Measurements from ENCODE around the gene KDM4F.

KDM4F gene

GRCh38 chr11:95066716-95067038 lies 17.5 kb downstream of the KDM4F start, which contains the start of gene SRSF8:
Gene SRSF8, plus strand, starts transcription at chr11:95066919. Its CDS starts 308 bp downstream, at chr11:95067227.
- DNase-seq, result peak in 1 of 3 experiments; percentile 95

- peak; percentile 63 to 96 (median 95) for DNase-seq
These were observed 18.0 kb downstream of the KDM4F start for GRCh38 chr11:95067039-95067840.

GRCh38 chr11:95067841-95068219 lies 18.6 kb downstream of the KDM4F start:
- peak in 1 of 3 experiments; percentile 30 for DNase-seq

DNA sequence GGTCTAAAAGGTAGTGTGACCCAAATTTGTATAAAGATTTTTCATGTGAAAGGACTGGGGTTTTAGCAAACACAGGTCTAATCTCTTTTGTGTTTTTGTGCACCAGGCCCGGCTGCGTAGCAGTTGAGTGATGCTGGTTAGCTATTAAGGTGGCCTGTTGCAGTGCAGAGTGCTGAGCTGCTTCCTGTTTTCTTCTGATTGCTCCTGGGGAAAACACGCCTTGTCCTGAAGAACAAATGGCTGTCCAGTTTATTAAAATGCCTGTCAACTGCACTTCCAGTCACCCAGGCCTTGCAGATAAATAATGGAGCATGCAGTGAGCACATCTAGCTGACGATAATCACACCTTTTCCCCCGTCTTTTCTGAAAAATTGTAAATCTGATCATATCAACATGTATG lies 19.3 kb downstream of the KDM4F start:
- peak; percentile 77 to 98 (median 81) for DNase-seq

DNA sequence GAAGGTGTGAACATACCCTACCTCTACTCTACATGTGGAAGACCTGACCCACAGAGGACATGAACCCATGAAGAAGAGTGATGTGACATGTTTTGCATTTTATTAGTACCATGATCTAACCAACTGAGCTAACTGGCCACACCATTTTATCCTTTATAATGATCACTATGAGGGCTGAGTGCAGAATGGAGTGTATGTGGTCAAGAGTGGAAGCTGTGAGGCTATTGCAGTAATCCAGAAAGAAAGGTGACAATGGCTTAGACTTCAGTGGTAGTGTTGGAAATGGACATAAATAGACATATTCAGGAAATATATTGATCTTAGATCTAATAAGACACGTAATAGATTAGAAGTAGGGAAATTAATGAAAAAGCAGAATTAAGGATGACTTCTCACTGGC lies 21.2 kb downstream of the KDM4F start:
- no peak for DNase-seq

DNA sequence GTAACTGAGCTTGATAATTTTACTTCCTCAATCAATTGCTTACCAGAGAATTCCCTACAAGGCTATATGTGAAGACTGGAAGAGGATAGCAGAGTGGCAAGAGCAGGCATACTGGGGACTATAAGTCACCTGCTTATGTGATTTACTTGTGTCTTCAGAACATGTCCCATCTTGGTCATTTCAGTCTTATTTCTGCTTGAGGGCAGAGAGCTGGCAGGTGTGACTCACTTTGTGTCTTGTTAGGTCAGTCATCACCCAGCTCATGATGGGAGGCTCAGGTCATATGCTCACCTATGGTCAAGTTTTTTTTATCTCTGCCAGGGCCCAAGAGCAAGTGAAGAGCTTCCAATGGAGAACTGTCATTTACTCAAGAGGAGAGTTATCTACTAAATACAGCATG lies 23.7 kb downstream of the KDM4F start:
- DNase-seq, result no peak

DNA sequence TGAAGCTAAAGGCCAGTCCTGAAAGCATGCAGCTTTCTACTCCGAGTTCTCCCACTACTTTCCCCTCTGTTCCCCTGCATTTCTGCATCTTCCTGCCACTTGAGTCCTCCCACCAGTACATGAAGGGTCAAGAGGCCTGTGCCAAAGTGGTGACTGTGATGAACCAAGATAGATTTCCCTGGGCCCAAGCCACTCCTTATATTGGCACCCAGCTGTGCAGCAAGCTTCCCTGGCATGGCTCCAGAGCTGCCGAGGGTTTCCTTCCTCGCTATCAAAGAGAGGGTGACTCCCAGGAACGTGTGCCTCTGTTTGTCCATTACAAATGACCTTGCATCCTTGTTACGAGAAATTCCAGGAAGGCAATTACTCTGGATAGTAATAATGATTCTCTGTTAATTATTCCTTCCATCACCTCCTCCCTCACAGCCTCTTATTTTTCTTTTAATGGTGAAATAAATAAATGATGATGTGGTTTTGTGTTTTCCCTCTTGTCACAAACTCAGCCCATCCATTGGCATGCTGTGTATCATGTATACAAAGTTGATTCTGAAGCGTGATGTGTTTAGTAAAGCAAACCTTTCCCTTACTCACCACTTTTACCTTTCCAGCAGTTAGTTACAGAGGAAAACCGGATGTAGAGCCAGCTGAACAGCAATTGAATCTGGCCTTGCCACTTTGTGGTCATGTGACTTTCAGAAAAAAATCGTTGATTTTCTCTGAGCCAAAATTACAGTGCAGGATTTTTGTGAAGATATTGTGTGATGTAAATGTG lies 25.8 kb downstream of the KDM4F start:
- DNase-seq, result peak; percentile 42 to 68 (median 45)

DNA sequence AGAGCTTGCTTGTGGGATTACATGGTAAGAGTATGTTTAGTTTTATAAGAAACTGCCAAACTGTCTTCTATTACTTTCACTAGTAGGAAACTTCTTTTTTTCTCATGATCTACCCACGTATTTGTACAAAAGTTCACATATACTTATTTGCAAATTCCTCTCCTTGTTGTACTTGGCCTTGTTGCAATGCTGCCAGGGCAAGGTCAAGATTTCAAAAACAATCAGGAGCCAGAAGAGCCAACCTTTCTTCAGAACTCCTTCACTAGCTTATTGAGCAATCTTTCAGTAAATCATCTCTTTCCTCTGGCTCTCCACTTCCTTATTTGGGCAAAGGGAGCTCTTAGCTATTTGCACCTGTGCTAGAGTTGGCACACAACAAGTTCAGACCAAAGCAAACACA lies 27.2 kb downstream of the KDM4F start:
- DNase-seq, result no peak

DNA sequence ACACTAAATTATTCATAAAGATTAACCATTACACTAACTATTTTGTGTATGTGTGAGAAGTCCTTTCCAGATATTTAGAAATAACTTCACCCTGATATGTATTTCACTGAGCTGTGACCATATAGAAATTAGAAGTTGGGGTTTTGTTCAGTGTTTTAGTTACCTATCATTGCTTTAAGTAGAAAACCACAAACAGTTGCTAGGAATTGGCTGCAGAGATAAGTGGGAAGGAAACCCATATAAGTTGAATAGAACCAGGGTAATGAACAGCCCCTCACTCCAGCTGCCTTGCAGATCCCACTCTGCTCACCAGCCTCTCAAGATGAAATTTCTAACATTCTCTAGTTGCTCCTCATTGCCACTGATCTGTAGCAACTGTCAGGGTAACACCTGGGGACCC lies 27.8 kb downstream of the KDM4F start:
- no peak for DNase-seq

GRCh38 chr11:95078526-95078925 lies 29.3 kb downstream of the KDM4F start:
- DNase-seq, result peak in 1 of 3 experiments; percentile 33

- DNase-seq, result no peak
These were observed 31.8 kb downstream of the KDM4F start for GRCh38 chr11:95081010-95081409.

DNA sequence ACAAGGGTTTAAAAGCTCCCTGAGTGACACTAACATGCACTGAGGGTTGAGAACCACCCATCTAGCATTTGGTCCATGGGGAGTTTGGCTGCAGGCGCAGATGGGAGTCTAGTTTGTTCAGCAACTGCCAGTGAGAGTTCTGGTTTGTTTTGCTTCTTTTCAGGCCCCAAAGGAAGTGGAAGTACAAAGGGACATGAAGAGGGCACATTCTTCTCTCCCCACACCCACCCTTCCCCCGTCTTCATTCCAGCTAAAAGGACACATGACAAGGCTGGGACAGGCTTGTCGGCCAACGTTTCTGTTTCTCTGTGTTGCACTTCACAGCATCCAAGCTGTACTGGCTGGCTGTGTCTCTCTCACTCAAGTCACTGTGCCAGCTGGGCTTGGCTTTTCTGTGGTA lies 32.2 kb downstream of the KDM4F start:
- DNase-seq, result no peak

GRCh38 chr11:95082576-95083001 lies 33.4 kb downstream of the KDM4F start:
- no peak for DNase-seq

GRCh38 chr11:95084509-95084908 lies 35.3 kb downstream of the KDM4F start:
- no peak for DNase-seq

GRCh38 chr11:95085117-95085816 lies 36.0 kb downstream of the KDM4F start:
- DNase-seq, result no peak

GRCh38 chr11:95086151-95086550 lies 36.9 kb downstream of the KDM4F start:
- DNase-seq, result no peak

GRCh38 chr11:95086836-95087570 lies 37.8 kb downstream of the KDM4F start:
- DNase-seq, result no peak

DNA sequence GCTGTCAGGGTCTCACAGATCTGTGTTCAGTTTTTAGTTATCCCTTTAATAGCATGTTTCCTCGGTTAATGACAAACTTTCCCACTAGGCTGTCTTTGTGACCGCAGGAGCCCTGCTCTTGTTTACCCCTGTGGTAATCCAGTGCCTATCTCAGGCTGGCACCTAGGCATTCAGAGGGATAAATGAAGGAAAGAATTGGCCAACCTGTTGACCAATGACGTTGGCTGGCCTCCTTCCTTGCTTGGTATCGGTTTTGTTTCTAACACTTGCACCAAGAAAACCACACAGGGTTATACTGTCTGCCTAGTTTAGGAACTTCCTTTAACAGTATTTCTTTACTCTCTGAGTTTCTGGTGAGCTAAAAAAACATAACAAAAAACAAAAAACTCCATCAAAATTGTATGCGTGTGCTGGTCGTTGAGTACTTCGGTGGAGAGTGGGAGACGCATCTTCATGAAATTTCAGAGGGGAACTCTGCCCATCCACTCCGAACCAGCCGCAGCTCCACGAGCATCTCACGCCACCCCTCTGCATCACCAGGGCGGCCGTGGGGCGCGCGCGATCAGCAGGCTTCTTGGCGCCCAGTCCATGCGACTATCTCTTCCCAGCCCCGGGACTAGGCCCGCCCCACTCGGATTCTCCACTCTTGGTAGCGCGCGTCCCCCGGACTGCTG lies 39.9 kb downstream of the KDM4F start:
- DNase-seq, result no peak

DNA sequence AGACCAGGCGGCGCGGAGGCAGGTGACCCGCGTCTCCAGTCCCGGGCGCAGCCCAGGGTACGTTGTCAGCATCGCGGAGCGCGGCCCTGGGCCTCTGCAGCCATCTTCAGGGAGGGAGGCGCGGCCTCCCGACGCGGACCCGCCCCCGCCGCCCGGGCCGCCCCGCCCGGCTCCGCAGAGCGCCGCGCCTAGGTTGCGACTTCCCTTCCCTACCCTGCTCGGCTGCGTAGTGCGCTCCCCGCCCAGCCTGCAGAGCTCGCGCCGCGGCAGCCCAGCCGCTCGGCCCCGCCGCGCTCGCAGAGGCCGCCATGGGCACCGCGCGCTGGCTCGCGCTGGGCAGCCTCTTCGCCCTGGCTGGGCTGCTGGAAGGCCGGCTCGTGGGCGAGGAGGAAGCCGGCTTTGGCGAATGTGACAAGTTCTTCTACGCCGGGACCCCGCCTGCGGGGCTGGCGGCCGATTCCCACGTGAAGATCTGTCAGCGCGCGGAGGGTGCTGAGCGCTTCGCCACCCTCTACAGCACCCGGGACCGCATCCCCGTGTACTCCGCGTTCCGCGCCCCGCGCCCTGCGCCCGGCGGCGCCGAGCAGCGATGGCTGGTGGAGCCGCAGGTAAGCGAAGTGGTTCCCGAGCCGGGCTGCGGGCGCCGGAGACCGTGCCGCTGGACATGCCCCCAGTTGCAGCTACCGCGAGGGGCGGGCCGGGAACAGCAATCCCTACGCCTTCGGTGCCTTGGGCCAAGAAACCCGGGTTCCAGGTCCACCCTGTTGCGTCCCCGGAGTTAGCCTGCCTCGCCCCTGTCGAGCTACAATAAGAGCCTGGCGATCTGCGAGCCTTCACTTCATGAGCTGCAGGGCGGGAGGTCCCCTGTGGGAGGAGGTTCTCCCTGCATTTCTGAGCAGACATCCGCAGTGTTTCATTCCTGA lies 40.7 kb downstream of the KDM4F start, which contains the start of gene ENDOD1:
TSS of gene ENDOD1 (plus strand) at position 227 of the 923 bp plus-strand sequence. CDS start at position 309, 82 bp downstream.
- peak; percentile 80 to 86 (median 84) for DNase-seq

GRCh38 chr11:95091663-95092180 lies 42.5 kb downstream of the KDM4F start:
- no peak for DNase-seq

Data from NCI-H1417 (cell line).